SK-N-SH (cell line): ENCODE measurements around the gene SLC25A42. TPM values are rescaled to one million over a fixed set of nuclear protein-coding genes. Genes with fewer than 3 reads are reported as not detected.

Experiments
- CTCF ChIA-PET: fragments of 300-600, 350-600 bp; formaldehyde crosslinking; extraction: SDS; loops from one replicate; lab custom pipeline; 2021; lab: Yijun Ruan, JAX
- POLR2A ChIA-PET: fragments of 350-600 bp; sonication (Branson Sonifier 250); formaldehyde crosslinking; extraction: SDS; loops from one replicate; lab custom pipeline; 2020; ENCODE audit warnings: antibody characterized with exemption, inconsistent platforms; lab: Yijun Ruan, JAX
- DNase-seq: peaks from one replicate; pipeline ENCODE4 v3.0.0; 2012
- H2AFZ ChIP-seq: fragments of 200-600 bp; sonication (generic); 2 replicates; pipeline ENCODE4 v1.8.1; 2016; ENCODE audit warnings: antibody characterized with exemption, mild to moderate bottlenecking, low read depth
- H3F3A ChIP-seq: fragments of 200-600 bp; sonication (generic); replicated peaks from 2 replicates; pipeline ENCODE3; 2016; ENCODE audit warnings: antibody characterized with exemption, mild to moderate bottlenecking; ENCODE audit not compliant: insufficient read depth
- H3K27ac ChIP-seq, 2 experiments: fragments of 200-500 bp in 1 of 2; fragments of 200-600 bp in 1 of 2; sonication (Bioruptor generic) in 1 of 2; sonication (generic), shearing (Covaris generic) in 1 of 2; 2 replicates each; pipeline versions ENCODE4 v1.5.1 to v1.6.1; 2014 to 2016; ENCODE audit warnings: low read depth in 2 of 2, inconsistent platforms in 1 of 2, low read length in 1 of 2, mild to moderate bottlenecking in 1 of 2, mixed read lengths in 1 of 2
- H3K27me3 ChIP-seq: fragments of 200-600 bp; sonication (generic), shearing (Covaris generic); 2 replicates; pipeline ENCODE4 v1.6.1; 2016; ENCODE audit warnings: mixed run types; ENCODE audit not compliant: insufficient read depth
- H3K36me3 ChIP-seq, 2 experiments: fragments of 200-500 bp in 1 of 2; fragments of 200-600 bp in 1 of 2; sonication (Bioruptor generic) in 1 of 2; sonication (generic) in 1 of 2; replicated peaks in 1 of 2; 2 replicates each; pipeline versions ENCODE3 to v1.5.1; 2014 to 2016; ENCODE audit warnings: low read length in 1 of 2, mild to moderate bottlenecking in 1 of 2; ENCODE audit not compliant: insufficient read depth in 2 of 2, control insufficient read depth in 1 of 2
- H3K4me1 ChIP-seq, 2 experiments: fragments of 200-500 bp in 1 of 2; fragments of 200-600 bp in 1 of 2; sonication (Bioruptor generic) in 1 of 2; sonication (generic), shearing (Covaris generic) in 1 of 2; 2 replicates each; pipeline versions ENCODE4 v1.5.1 to v1.6.1; 2014 to 2016; ENCODE audit warnings: low read depth in 1 of 2, low read length in 1 of 2, mixed run types in 1 of 2; ENCODE audit not compliant: insufficient read depth in 2 of 2, control insufficient read depth in 1 of 2
- H3K4me2 ChIP-seq: fragments of 200-600 bp; sonication (generic), shearing (Covaris generic); 2 replicates; pipeline ENCODE4 v1.6.1; 2017; ENCODE audit warnings: mixed run types
- H3K4me3 ChIP-seq, 2 experiments: fragments of 200-500 bp in 1 of 2; fragments of 200-600 bp in 1 of 2; sonication (Bioruptor generic) in 1 of 2; sonication (generic), shearing (Covaris generic) in 1 of 2; 2 replicates each; pipeline versions ENCODE4 v1.5.1 to v1.8.1; 2014 to 2016; ENCODE audit warnings: low read depth in 2 of 2, inconsistent platforms in 1 of 2, low read length in 1 of 2, mild to moderate bottlenecking in 1 of 2, mixed read lengths in 1 of 2, moderate library complexity in 1 of 2
- H3K79me2 ChIP-seq: fragments of 200-600 bp; sonication (generic); 2 replicates; pipeline ENCODE4 v1.8.1; 2017; ENCODE audit warnings: mild to moderate bottlenecking; ENCODE audit not compliant: insufficient read depth
- H3K9ac ChIP-seq: fragments of 200-600 bp; sonication (generic); 2 replicates; pipeline ENCODE4 v1.6.1; 2017; ENCODE audit warnings: mixed run types
- H3K9me2 ChIP-seq: fragments of 200-600 bp; sonication (generic); 2 replicates; pipeline ENCODE4 v1.6.1; 2017; ENCODE audit warnings: mixed run types
- H3K9me3 ChIP-seq: fragments of 200-600 bp; sonication (generic); 2 replicates; pipeline ENCODE4 v1.6.1; 2017; ENCODE audit warnings: mixed run types, mild to moderate bottlenecking, moderate library complexity
- H4K20me1 ChIP-seq: fragments of 200-600 bp; sonication (generic); 2 replicates; pipeline ENCODE4 v1.6.1; 2017; ENCODE audit warnings: mild to moderate bottlenecking, mixed run types; ENCODE audit not compliant: insufficient read depth
- GABPA ChIP-seq: IDR thresholded peaks from 2 replicates; pipeline ENCODE4 v1.4.0; 2012; ENCODE audit warnings: low read depth, mild to moderate bottlenecking
- GATA2 ChIP-seq: sonication (generic); formaldehyde crosslinking; IDR thresholded peaks from 2 replicates; pipeline ENCODE4 v1.5.0; 2020; ENCODE audit warnings: mild to moderate bottlenecking, missing genetic modification reagents
- IRF3 ChIP-seq: fragments of 150-350 bp; IDR thresholded peaks from 2 replicates; pipeline ENCODE4 v1.6.1; 2016; ENCODE audit warnings: mild to moderate bottlenecking, low read depth, low read length
- MXI1 ChIP-seq: IDR thresholded peaks from 2 replicates; pipeline ENCODE4 v1.6.1; 2012; ENCODE audit warnings: mild to moderate bottlenecking, low read depth, low read length, improper control_type of control experiment
- PBX3 ChIP-seq: IDR thresholded peaks from 2 replicates; pipeline ENCODE4; 2012
- POLR2AphosphoS5 ChIP-seq: IDR thresholded peaks from 2 replicates; pipeline ENCODE4 v1.6.1; 2012; ENCODE audit warnings: low read depth, low read length
- RAD21 ChIP-seq: IDR thresholded peaks from 2 replicates; pipeline ENCODE4 v1.6.1; 2012; ENCODE audit warnings: mild to moderate bottlenecking, low read length
- RFX5 ChIP-seq: IDR thresholded peaks from 2 replicates; pipeline ENCODE4 v1.6.1; 2012; ENCODE audit warnings: mild to moderate bottlenecking, improper control_type of control experiment, low read length
- SMC3 ChIP-seq: IDR thresholded peaks from 2 replicates; pipeline ENCODE4 v1.6.1; 2012; ENCODE audit warnings: low read depth, low read length, improper control_type of control experiment
- TCF12 ChIP-seq: IDR thresholded peaks from 2 replicates; pipeline ENCODE4 v1.4.0; 2012
- YY1 ChIP-seq: IDR thresholded peaks from 2 replicates; pipeline ENCODE4 v1.4.0; 2012; ENCODE audit warnings: low read depth, mild to moderate bottlenecking
- ZBTB33 ChIP-seq: IDR thresholded peaks from 2 replicates; pipeline ENCODE4 v1.4.0; 2012; ENCODE audit warnings: low read depth, borderline replicate concordance
- WGBS: methylation state at CpG from one replicate; pipeline ENCODE4 v1.1.6; 2017; ENCODE audit warnings: low lambda C conversion rate; 5-methylcytosine and 5-hydroxymethylcytosine counted together
- polyA plus RNA-seq, 3 experiments: library from polyadenylated mRNA; depleted of rRNA; stranded (reverse); fragments of >200 nt; gene quantifications; 2 replicates each; pipeline ENCODE4 v1.2.3, GENCODE V29; 2012

SLC25A42 gene
- polyA plus RNA-seq, 1 of the 3 experiments (the other 2 are of a cell fraction): 6.1 TPM

DNA sequence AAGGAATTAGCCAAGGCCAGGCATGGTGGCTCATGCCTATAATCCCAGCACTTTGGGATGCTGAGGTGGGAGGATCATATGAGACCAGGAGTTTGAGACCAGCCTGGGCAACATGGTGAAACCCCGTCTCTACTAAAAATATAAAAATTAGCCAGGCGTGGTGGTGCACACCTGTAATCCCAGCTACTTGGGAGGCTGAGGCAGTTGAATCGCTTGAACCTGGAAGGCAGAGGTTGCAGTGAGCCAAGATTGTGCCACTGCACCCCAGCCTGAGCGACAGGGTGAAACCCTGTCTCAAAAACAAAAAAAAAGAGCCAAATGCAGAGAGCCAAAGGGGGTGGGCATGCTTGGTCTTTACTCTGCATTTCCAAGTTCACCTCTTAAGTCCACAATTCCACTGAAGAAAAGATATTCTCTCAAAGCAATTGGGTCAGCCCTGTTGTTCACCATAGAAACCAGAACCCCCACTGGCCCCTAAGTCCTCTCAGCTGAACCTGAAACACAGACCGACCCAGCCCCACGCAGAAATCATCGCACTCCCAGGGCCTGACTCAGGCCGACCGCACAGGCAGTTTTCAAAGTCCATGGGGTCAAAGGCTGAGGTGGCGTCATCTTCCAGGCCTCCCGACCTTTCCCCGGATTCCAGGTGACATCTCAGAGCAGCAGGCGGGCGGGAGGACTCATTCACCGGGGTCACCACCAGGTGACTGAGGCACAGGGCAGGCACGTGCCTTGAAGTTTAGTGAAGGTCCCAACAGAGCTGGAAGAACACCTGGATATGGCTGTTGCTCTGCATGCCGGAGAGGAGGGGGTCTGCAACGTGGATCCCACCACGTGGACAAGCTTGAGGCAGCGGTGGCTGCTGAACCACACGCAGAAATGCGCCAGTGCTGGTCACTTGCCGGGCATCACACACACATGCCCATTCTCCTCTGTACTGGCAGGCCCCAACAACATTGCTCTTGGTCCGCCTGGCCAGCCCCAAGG, 33.1 kb downstream of the SLC25A42 start:
- CTCF ChIA-PET: interaction anchor here (1.0 kb wide), 1 partner anchor 78 kb away, joined by 4 read pairs; no protein-coding TSS in a partner anchor
- POLR2A ChIA-PET: no interaction called here

GRCh38 chr19:19098084-19098702, 34.4 kb downstream of the SLC25A42 start:
- CTCF ChIA-PET: interaction anchor here (1.0 kb wide), 1 partner anchor 76 kb away, joined by 4 read pairs; no protein-coding TSS in a partner anchor
- H3K27ac ChIP-seq: no peak overlapping the region

More for the DNA sequence above, 33.1 kb downstream of the SLC25A42 start:
- DNase-seq: no peak
- H3F3A ChIP-seq: no peaks in the 10 kb centered on the region
- no peak overlapping the region for H3K4me2 ChIP-seq
- no peak overlapping the region for H3K27ac ChIP-seq
- H4K20me1 ChIP-seq: no peaks in the 10 kb centered on the region
- H3K9me3 ChIP-seq: no peaks in the 10 kb centered on the region
- no peak for TF ChIP-seq YY1
- no peak for TF ChIP-seq RAD21
- no peak for TF ChIP-seq GABPA
- no peak for TF ChIP-seq ZBTB33
- no peaks in the 10 kb centered on the region for H3K79me2 ChIP-seq
- H3K36me3 ChIP-seq: no peaks in the 10 kb centered on the region
- H2AFZ ChIP-seq: no peak overlapping the region
- H3K4me1 ChIP-seq: no peaks in the 10 kb centered on the region
- 91% methylated on average over 19 of the region's 24 CpGs for WGBS
- no peaks in the 10 kb centered on the region for H3K27me3 ChIP-seq
- no peaks in the 10 kb centered on the region for H3K9me2 ChIP-seq
- no peak overlapping the region for H3K9ac ChIP-seq
- no peak overlapping the region for H3K4me3 ChIP-seq

More at GRCh38 chr19:19098084-19098702, 34.4 kb downstream of the SLC25A42 start:
- Histone ChIP-seq H3K36me3 (no peaks in the 10 kb centered on the region), H3K79me2 (no peaks in the 10 kb centered on the region), H4K20me1 (no peaks in the 10 kb centered on the region), H2AFZ (no peak overlapping the region), H3K4me2 (no peak overlapping the region), H3F3A (no peaks in the 10 kb centered on the region), H3K4me1 (no peaks in the 10 kb centered on the region), H3K27me3 (no peaks in the 10 kb centered on the region), H3K9ac (no peak overlapping the region), H3K4me3 (no peak overlapping the region), H3K9me2 (no peaks in the 10 kb centered on the region), H3K9me3 (no peaks in the 10 kb centered on the region)
- 82% methylated on average over 9 of the region's 9 CpGs for WGBS
- POLR2A ChIA-PET: no interaction called here
- no peak for DNase-seq
- TF ChIP-seq IRF3 (no peak), MXI1 (no peak), SMC3 (no peak), YY1 (no peak), GATA2 (CRISPR knock-in tag) (no peak), PBX3 (no peak), POLR2AphosphoS5 (no peak), TCF12 (no peak), RFX5 (no peak)
